NCI-H526 treated with DMSO at 0.1 percent for 48 hours (cell line): Measurements from ENCODE around the gene CADPS.

ENCODE experiments used
- DNase-seq: peaks from one replicate; lab custom pipeline; 2025; lab: John Stamatoyannopoulos, UW

The CADPS gene

GRCh38 chr3:62688050-62688449 lies 187.2 kb downstream of the CADPS start:
- no peak for DNase-seq

GRCh38 chr3:62686503-62687294 lies 188.5 kb downstream of the CADPS start:
- DNase-seq: no peak

- no peak for DNase-seq
These were observed 192.4 kb downstream of the CADPS start for GRCh38 chr3:62682826-62683225.

DNA sequence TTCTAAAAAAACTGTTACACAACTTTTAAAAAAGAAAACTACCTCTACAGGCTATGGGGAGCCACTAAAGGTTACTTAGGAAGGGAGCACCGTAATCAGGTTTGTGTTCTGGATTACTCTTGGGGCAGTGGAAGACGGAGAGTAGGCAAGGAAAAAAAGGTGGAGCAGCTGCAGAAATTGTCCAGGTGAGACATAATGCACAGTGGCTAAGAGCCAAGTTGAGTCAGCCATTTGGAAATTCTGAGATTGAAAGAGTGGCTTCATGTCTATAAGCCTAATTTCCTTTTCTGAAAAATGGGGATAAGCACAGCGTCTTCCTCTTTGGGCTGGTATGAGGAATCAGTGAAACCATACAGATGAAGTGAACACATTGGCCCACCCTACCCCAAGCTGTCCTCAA lies 195.2 kb downstream of the CADPS start:
- no peak for DNase-seq

GRCh38 chr3:62678841-62679240 lies 196.4 kb downstream of the CADPS start:
- no peak for DNase-seq

DNA sequence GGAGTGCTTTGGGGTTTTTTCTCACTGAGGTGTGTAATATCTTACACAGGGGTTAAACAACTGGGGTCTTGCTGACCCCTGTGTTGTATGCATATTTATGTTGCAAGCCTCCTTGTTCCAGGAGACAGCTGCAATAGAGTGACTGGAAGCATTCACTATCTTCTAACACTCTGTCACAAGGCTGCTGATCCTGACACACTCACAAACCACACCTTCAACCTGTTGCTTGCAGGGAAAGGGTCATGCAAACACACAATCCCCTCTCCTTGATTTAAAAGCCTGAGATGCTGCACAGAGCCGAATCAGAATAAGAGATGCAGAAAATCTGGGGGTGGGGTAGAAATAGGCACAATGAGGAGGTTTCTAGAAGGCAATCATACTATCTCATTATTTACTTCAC lies 197.3 kb downstream of the CADPS start:
- no peak for DNase-seq

- DNase-seq: no peak
These were observed 198.4 kb downstream of the CADPS start for GRCh38 chr3:62676689-62677271.

- DNase-seq: no peak
These were observed 199.7 kb downstream of the CADPS start for GRCh38 chr3:62675492-62675891.

- no peak for DNase-seq
These were observed 202.3 kb downstream of the CADPS start for GRCh38 chr3:62672988-62673313.

DNA sequence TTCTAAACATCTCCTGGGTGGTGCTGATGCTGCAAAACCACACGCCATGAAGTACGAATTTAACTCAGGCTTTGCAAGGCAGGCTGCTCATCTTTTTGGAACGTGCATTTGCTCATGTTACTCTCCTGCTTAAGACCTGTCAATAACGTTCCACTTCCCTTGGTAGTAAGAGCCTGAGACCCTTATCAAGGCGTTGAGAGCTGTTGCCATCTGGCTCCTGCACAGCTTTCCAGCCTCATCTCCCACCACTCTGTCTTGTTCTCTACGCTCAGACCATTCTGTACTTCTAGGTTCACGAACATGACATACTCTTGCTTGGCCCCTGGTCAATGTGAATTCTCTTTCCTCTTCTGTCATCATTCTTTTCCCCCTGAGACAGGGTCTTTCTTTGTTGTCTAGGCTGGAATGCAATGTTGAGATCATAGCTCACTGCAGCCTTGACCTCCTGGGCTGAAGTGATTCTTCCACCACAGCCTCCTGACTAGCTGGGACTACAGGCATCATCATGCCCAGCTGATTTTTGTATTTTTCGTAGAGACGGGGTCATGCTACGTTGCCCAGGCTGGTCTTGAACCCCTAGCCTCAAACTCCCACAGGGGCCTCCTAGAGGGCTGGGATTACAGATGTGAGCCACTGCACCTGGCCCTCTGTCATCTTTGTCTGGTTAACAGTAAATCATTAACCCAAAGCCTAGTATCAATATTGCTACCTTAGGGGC lies 202.8 kb downstream of the CADPS start:
- DNase-seq: no peak

DNA sequence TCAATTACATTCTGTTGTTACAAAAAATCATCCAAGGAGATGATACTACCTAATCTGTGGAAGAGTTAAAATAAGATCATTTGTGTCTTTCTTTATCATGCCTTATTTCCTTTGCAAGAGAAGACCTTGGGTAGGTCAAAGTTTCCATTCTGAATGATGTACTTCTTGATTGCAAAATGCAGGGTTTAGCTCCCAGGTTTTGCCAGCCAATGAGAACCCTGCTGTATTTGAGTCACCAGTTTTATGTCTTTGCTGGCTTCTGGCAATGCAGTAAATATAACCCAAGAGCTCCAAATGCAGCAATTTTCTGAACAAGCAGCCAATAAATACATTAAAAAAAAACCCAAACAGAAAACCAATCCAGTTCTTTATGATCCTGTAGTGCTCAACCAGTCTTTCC lies 204.9 kb downstream of the CADPS start:
- no peak for DNase-seq

DNA sequence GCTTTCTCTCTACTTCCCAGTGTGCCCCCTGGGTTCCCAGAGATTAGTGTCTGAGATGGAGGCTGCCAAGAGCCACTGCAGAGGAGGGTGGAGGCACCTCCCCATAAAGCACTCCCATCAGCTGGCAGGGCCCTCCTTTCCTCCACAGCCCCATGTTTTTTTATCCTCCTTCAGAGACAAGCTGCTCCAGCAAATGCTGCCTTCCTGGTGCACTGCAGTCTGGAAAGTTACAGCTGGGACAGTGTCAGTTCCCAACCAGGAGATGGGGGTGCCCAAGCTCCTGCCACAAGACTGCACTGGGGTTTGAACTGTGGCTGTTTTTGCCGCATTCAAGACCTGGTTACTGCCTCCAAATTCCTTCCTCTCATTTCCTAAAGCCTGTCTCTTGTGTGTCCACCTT lies 206.1 kb downstream of the CADPS start:
- no peak for DNase-seq

GRCh38 chr3:62667714-62668113 lies 207.5 kb downstream of the CADPS start:
- DNase-seq: peak; percentile 25

- peak; percentile 32 for DNase-seq
These were observed 209.4 kb downstream of the CADPS start for GRCh38 chr3:62665627-62666437.

- DNase-seq: no peak
These were observed 212.5 kb downstream of the CADPS start for GRCh38 chr3:62662677-62663076.

- DNase-seq: no peak
These were observed 215.6 kb downstream of the CADPS start for GRCh38 chr3:62659660-62660059.

GRCh38 chr3:62655691-62656063 lies 219.5 kb downstream of the CADPS start:
- no peak for DNase-seq

- no peak for DNase-seq
These were observed 220.0 kb downstream of the CADPS start for GRCh38 chr3:62655056-62655690.

DNA sequence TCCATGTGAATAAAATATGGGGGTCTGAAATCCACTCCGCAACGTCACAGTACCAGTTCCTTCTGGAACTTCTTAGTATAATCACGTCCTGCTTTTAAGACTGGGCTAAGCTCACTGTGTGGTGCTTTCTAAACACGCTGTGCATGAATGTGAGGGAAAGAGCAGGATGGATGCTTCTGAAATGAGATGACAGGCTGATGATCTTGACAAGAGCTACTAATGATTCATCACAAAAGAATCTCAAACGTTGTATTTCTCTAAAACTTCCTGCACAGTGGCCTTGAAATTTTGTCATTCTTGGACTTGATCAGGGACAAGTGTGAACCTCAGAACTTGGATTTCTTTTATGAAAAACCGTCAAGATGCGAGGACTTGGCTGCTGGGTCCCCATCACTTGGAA lies 221.4 kb downstream of the CADPS start:
- no peak for DNase-seq

DNA sequence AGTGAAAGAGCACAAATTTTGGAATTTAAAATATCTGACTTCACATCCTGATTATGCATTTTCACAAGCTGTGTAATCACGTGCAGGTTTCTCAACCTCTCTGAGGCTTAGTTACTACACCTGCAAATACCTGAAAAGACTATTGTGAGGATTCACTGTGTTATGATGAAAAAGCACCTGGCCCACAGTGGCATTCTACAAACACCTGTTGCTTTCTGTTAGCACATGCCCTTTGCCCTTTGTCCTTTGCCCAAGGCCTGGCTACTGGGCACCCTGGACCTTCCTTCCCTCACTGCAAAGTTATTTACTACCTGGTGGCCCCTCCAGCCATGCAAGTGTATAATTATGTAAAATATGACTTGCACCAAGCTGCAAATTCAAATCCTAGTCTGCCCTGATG lies 227.5 kb downstream of the CADPS start:
- no peak for DNase-seq

DNA sequence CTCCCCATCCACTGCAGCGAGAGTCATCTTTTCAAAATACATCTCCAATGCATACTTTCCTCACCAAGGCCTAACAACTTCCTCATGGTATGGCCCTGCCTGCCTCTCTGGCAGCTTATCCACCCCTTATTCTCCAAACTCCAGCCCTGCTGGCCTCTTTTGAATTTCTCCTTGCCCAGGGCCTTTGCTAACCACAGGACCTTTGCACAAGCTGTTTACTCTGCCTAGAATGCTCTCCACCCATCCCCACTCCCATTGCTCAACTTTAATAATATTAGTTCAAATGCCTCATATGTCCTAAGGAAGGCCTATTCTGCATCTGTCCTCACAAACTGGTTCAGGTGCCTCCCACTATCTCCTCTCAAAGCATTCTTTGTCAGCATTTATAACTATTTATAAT lies 230.7 kb downstream of the CADPS start:
- no peak for DNase-seq

- DNase-seq: no peak
These were observed 236.9 kb downstream of the CADPS start for GRCh38 chr3:62638316-62638715.
